Measurements from ENCODE around the gene SHISA5.

The SHISA5 gene

DNA sequence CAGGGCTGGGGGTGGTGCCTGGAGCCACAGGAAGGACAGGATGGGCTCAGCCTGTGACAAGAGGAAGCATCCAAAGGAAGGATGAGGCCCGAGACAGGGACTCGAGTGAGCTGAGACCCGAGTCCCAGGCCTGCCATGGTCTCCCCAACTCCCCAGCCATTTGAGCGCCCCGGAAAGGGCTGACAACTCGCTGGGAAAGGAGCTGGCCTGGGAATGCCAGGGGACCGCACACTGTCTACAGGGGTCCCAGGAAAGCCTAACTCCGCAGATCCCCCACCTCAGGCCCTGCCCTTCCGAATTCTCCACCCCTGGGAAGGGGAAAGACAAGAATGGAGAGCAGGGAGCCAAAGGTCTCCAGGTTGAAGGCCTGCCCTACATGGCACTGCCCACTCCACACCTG, 21.0 kb upstream of the SHISA5 start:
- no peak for ATAC-seq
- TF ChIP-seq ESRRG (CRISPR knock-in tag; IDR thresholded peaks at IDR 0.05) (no peak), ZFP30 (CRISPR knock-in tag; IDR thresholded peaks at IDR 0.05) (no peak), POU6F1 (CRISPR knock-in tag; IDR thresholded peaks at IDR 0.05; ENCODE audit: borderline replicate concordance, low read depth) (no peak), BACH2 (CRISPR knock-in tag; IDR thresholded peaks at IDR 0.05; ENCODE audit: borderline replicate concordance) (no peak)

- ATAC-seq: no peak
- no peak for TF ChIP-seq BACH2 (CRISPR knock-in tag; IDR thresholded peaks at IDR 0.05; ENCODE audit: borderline replicate concordance)
- no peak for TF ChIP-seq CSDC2 (CRISPR knock-in tag; IDR thresholded peaks at IDR 0.05)
- no peak for TF ChIP-seq POU6F1 (CRISPR knock-in tag; IDR thresholded peaks at IDR 0.05; ENCODE audit: borderline replicate concordance, low read depth)
These were observed 17.7 kb upstream of the SHISA5 start for GRCh38 chr3:48521635-48522034.

DNA sequence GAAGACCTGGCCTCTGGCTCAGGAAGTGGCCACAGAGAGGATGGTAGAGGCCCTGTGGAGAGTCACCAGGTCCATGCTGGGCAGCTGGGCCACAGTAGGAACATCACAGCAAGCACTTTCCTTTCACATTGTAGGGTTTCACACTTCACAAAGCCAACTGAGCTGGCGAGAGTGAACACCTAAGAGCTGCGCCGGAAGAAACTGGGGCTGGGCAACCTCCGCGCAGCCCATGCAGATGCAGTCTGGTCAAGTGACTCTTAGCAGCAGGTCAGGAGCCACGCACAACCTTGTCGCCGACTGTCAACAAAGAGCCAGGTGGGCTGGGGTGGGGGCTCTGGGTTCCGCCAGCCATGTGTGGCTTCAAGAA, 15.3 kb upstream of the SHISA5 start:
- no peak for ATAC-seq
- TF ChIP-seq ZNF8 (CRISPR knock-in tag; IDR thresholded peaks at IDR 0.05) (no peak), TCF4 (CRISPR knock-in tag; IDR thresholded peaks at IDR 0.05; ENCODE audit: borderline replicate concordance) (no peak), RARB (CRISPR knock-in tag; IDR thresholded peaks at IDR 0.05) (no peak), ZC3H10 (CRISPR knock-in tag; IDR thresholded peaks at IDR 0.05) (no peak), ZFP30 (CRISPR knock-in tag; IDR thresholded peaks at IDR 0.05) (no peak), OSR1 (CRISPR knock-in tag; IDR thresholded peaks at IDR 0.05) (no peak), ESRRG (CRISPR knock-in tag; IDR thresholded peaks at IDR 0.05) (no peak), ZNF70 (CRISPR knock-in tag; IDR thresholded peaks at IDR 0.05) (no peak), ARNTL (CRISPR knock-in tag; IDR thresholded peaks at IDR 0.05; ENCODE audit: borderline replicate concordance, low read depth) (no peak), PPARA (CRISPR knock-in tag; IDR thresholded peaks at IDR 0.05; ENCODE audit: borderline replicate concordance) (no peak), POU6F1 (CRISPR knock-in tag; IDR thresholded peaks at IDR 0.05; ENCODE audit: borderline replicate concordance, low read depth) (no peak), BACH2 (CRISPR knock-in tag; IDR thresholded peaks at IDR 0.05; ENCODE audit: borderline replicate concordance) (no peak), CSDC2 (CRISPR knock-in tag; IDR thresholded peaks at IDR 0.05) (no peak), ZNF565 (CRISPR knock-in tag; conservative IDR thresholded peaks at IDR 0.05; ENCODE audit: low read depth) (no peak), PATZ1 (CRISPR knock-in tag; IDR thresholded peaks at IDR 0.05; ENCODE audit: borderline replicate concordance) (no peak), GLIS3 (CRISPR knock-in tag; IDR thresholded peaks at IDR 0.05) (no peak), SNAI2 (CRISPR knock-in tag; IDR thresholded peaks at IDR 0.05) (no peak), ZFP3 (CRISPR knock-in tag; IDR thresholded peaks at IDR 0.05) (no peak), TOX (CRISPR knock-in tag; IDR thresholded peaks at IDR 0.05; ENCODE audit: borderline replicate concordance) (no peak), ISL1 (CRISPR knock-in tag; IDR thresholded peaks at IDR 0.05) (no peak)

GRCh38 chr3:48518638-48519276, 14.8 kb upstream of the SHISA5 start:
- no peak for TF ChIP-seq SNAI2 (CRISPR knock-in tag; IDR thresholded peaks at IDR 0.05)
- TF ChIP-seq ZFP3 (CRISPR knock-in tag; IDR thresholded peaks at IDR 0.05): no peak
- TF ChIP-seq TOX (CRISPR knock-in tag; IDR thresholded peaks at IDR 0.05; ENCODE audit: borderline replicate concordance): no peak
- no peak for TF ChIP-seq CREB5 (CRISPR knock-in tag; IDR thresholded peaks at IDR 0.05; ENCODE audit: low read depth)
- no peak for TF ChIP-seq ISL1 (CRISPR knock-in tag; IDR thresholded peaks at IDR 0.05)
- no peak for TF ChIP-seq BACH2 (CRISPR knock-in tag; IDR thresholded peaks at IDR 0.05; ENCODE audit: borderline replicate concordance)
- TF ChIP-seq, protein P1, sequence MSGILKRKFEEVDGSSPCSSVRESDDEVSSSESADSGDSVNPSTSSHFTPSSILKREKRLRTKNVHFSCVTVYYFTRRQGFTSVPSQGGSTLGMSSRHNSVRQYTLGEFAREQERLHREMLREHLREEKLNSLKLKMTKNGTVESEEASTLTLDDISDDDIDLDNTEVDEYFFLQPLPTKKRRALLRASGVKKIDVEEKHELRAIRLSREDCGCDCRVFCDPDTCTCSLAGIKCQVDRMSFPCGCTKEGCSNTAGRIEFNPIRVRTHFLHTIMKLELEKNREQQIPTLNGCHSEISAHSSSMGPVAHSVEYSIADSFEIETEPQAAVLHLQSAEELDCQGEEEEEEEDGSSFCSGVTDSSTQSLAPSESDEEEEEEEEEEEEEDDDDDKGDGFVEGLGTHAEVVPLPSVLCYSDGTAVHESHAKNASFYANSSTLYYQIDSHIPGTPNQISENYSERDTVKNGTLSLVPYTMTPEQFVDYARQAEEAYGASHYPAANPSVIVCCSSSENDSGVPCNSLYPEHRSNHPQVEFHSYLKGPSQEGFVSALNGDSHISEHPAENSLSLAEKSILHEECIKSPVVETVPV (CRISPR knock-in tag; IDR thresholded peaks at IDR 0.05): no peak
- TF ChIP-seq ZFP30 (CRISPR knock-in tag; IDR thresholded peaks at IDR 0.05): no peak
- TF ChIP-seq PATZ1 (CRISPR knock-in tag; IDR thresholded peaks at IDR 0.05; ENCODE audit: borderline replicate concordance): no peak
- TF ChIP-seq ZNF70 (CRISPR knock-in tag; IDR thresholded peaks at IDR 0.05): no peak
- TF ChIP-seq PPARA (CRISPR knock-in tag; IDR thresholded peaks at IDR 0.05; ENCODE audit: borderline replicate concordance): no peak
- TF ChIP-seq RARB (CRISPR knock-in tag; IDR thresholded peaks at IDR 0.05): no peak
- no peak for TF ChIP-seq ESRRG (CRISPR knock-in tag; IDR thresholded peaks at IDR 0.05)
- no peak for TF ChIP-seq OSR1 (CRISPR knock-in tag; IDR thresholded peaks at IDR 0.05)
- no peak for TF ChIP-seq ZNF8 (CRISPR knock-in tag; IDR thresholded peaks at IDR 0.05)
- no peak for TF ChIP-seq TCF4 (CRISPR knock-in tag; IDR thresholded peaks at IDR 0.05; ENCODE audit: borderline replicate concordance)
- no peak for TF ChIP-seq ZNF565 (CRISPR knock-in tag; conservative IDR thresholded peaks at IDR 0.05; ENCODE audit: low read depth)
- ATAC-seq: no peak

Measured in SK-N-SH treated with all-trans-retinoic acid at 6 μM for 48 hours (cell line).